GM18520 (cell line): ENCODE measurements around the gene AFF2.

Experiments
- ATAC-seq: cut with Tn5 transposase; IDR thresholded peaks from one replicate; pipeline ENCODE4 v1.9.1; 2021; ENCODE audit not compliant: unreplicated experiment

Gene AFF2

GRCh38 chrX:148815218-148815961, 315.0 kb downstream of the AFF2 start:
- ATAC-seq: no peak

GRCh38 chrX:148823986-148824385, 323.6 kb downstream of the AFF2 start:
- ATAC-seq: no peak

- no peak for ATAC-seq
Measured at GRCh38 chrX:148825696-148826095, 325.3 kb downstream of the AFF2 start.

- ATAC-seq: no peak
Measured at GRCh38 chrX:148836741-148837140, 336.3 kb downstream of the AFF2 start.

GRCh38 chrX:148850631-148851030, 350.2 kb downstream of the AFF2 start:
- ATAC-seq: no peak

- ATAC-seq: no peak
Measured at GRCh38 chrX:148854306-148854705, 353.9 kb downstream of the AFF2 start.

- no peak for ATAC-seq
Measured at GRCh38 chrX:148856505-148856904, 356.1 kb downstream of the AFF2 start.

GRCh38 chrX:148865277-148866210, 365.1 kb downstream of the AFF2 start:
- no peak for ATAC-seq

GRCh38 chrX:148867596-148867995, 367.2 kb downstream of the AFF2 start:
- no peak for ATAC-seq

GRCh38 chrX:148871422-148872160, 371.2 kb downstream of the AFF2 start:
- no peak for ATAC-seq

GRCh38 chrX:148872161-148872535, 371.7 kb downstream of the AFF2 start:
- no peak for ATAC-seq

GRCh38 chrX:148872881-148873280, 372.5 kb downstream of the AFF2 start:
- ATAC-seq: no peak

GRCh38 chrX:148874636-148875246, 374.3 kb downstream of the AFF2 start:
- no peak for ATAC-seq

GRCh38 chrX:148878371-148878770, 378.0 kb downstream of the AFF2 start:
- no peak for ATAC-seq

- ATAC-seq: no peak
Measured at GRCh38 chrX:148885203-148885602, 384.8 kb downstream of the AFF2 start.

- ATAC-seq: no peak
Measured at GRCh38 chrX:148893395-148893794, 393.0 kb downstream of the AFF2 start.

- no peak for ATAC-seq
Measured at GRCh38 chrX:148902581-148902980, 402.2 kb downstream of the AFF2 start.

GRCh38 chrX:148903176-148903575, 402.8 kb downstream of the AFF2 start:
- no peak for ATAC-seq

- ATAC-seq: no peak
Measured at GRCh38 chrX:148904421-148905111, 404.1 kb downstream of the AFF2 start.

- ATAC-seq: no peak
Measured at GRCh38 chrX:148905400-148905799, 405.0 kb downstream of the AFF2 start.
